HG03139 (cell line): ENCODE measurements around the gene PPP1R15B.

ENCODE experiments used
- ATAC-seq: cut with Tn5 transposase; IDR thresholded peaks from one replicate; pipeline ENCODE4 v1.9.1; 2021; ENCODE audit not compliant: unreplicated experiment

PPP1R15B gene

GRCh38 chr1:204367956-204368355 lies 43.7 kb downstream of the PPP1R15B start:
- no peak for ATAC-seq

GRCh38 chr1:204367193-204367858 lies 44.3 kb downstream of the PPP1R15B start:
- no peak for ATAC-seq

- no peak for ATAC-seq
Measured at GRCh38 chr1:204366759-204367158, 44.9 kb downstream of the PPP1R15B start.

GRCh38 chr1:204363335-204364114 lies 48.1 kb downstream of the PPP1R15B start:
- peak; percentile 58 for ATAC-seq

- no peak for ATAC-seq
Measured at GRCh38 chr1:204362984-204363334, 48.7 kb downstream of the PPP1R15B start.

GRCh38 chr1:204361781-204362180 lies 49.8 kb downstream of the PPP1R15B start:
- ATAC-seq, result no peak

- ATAC-seq, result no peak
Measured at GRCh38 chr1:204361341-204361771, 50.3 kb downstream of the PPP1R15B start.

- ATAC-seq, result no peak
Measured at GRCh38 chr1:204360314-204360713, 51.3 kb downstream of the PPP1R15B start.

- no peak for ATAC-seq
Measured at GRCh38 chr1:204359474-204360255, 52.0 kb downstream of the PPP1R15B start, which contains the start of gene PLEKHA6. TSS of gene PLEKHA6 (minus strand) at chr1:204359929. CDS start at chr1:204273727, 86,202 bp downstream.

- no peak for ATAC-seq
Measured at GRCh38 chr1:204359131-204359473, 52.5 kb downstream of the PPP1R15B start.

GRCh38 chr1:204358605-204359004 lies 53.0 kb downstream of the PPP1R15B start:
- ATAC-seq, result no peak

- ATAC-seq, result no peak
Measured at GRCh38 chr1:204357551-204358490, 53.8 kb downstream of the PPP1R15B start.

GRCh38 chr1:204356997-204357396 lies 54.6 kb downstream of the PPP1R15B start:
- no peak for ATAC-seq

- ATAC-seq, result no peak
Measured at GRCh38 chr1:204355913-204356312, 55.7 kb downstream of the PPP1R15B start.

- no peak for ATAC-seq
Measured at GRCh38 chr1:204354579-204354978, 57.0 kb downstream of the PPP1R15B start.
